Measurements from ENCODE around the gene ADAM11.
A peak's percentile ranks its signal among the peaks of the same experiment; 100 is the strongest.

Gene ADAM11

DNA sequence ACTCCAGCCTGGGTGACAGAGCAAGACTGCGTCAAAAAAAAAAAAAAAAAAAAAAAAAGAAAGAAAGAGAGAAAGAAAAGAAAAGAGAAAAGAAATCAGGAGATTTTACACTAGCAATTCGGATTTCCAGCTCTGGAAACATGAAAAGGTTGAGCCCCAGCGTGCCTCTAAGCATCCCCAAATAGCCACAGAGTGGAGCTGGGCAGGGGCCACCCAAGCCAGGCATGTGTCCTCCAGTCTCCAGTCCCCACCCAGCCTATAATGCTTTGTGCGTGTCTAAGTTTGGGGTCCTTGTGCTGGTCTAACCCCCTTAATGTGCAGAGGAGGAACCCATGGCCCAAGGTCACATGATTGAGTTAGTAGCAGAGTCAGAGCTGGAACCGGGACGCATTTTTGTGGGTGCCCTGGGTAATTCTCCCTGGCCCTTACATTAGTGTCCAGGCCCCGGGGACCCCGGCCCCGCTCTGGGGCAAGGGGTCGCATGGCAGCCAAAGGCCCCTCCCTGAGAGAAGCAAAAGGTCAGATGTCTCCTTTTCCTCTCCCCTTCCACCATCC lies 19.9 kb downstream of the ADAM11 start:
- TF ChIP-seq GATA3 (IDR thresholded peaks at IDR 0.05; ENCODE audit: low read depth, low read length) (no peak), GATA2 (IDR thresholded peaks at IDR 0.05; ENCODE audit: low read depth, low read length) (no peak)

DNA sequence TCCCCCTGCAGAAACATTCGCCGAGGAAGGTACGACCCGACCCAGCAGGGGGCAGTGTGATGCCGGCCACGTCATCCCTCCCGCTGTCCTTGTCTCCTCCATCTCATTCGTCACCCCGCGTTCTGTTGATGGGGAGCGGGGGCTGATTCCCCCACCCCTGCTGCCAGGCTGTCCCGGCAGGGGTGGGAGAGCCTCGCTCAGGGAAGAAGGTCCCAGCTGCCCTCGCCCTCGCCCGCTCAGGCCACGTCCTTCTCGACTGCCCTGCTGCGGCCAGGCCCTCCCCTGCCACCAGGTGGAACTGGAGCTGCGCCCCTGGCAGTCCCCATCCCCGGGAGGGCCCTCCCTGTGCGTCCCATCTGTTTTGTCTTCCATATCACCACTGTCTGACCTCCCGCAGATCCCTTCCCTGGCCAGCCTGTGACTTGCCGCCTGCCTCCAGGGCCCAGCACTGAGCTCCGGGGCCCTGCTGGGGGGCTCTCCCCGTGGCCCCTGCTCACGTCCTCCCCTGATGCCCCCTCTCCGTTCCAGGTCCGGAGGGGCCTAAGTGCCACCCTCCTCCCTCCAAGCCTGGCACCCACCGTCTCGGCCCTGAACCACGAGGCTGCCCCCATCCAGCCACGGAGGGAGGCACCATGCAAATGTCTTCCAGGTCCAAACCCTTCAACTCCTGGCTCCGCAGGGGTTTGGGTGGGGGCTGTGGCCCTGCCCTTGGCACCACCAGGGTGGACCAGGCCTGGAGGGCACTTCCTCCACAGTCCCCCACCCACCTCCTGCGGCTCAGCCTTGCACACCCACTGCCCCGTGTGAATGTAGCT lies 20.6 kb downstream of the ADAM11 start:
- TF ChIP-seq GATA2 (IDR thresholded peaks at IDR 0.05; ENCODE audit: low read depth, low read length) = peak; percentile 95
- TF ChIP-seq GATA3 (IDR thresholded peaks at IDR 0.05; ENCODE audit: low read depth, low read length) = no peak

DNA sequence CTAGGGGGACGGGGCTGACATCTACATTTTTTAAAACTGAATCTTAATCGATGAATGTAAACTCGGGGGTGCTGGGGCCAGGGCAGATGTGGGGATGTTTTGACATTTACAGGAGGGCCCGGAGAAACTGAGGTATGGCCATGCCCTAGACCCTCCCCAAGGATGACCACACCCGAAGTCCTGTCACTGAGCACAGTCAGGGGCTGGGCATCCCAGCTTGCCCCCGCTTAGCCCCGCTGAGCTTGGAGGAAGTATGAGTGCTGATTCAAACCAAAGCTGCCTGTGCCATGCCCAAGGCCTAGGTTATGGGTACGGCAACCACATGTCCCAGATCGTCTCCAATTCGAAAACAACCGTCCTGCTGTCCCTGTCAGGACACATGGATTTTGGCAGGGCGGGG lies 21.4 kb downstream of the ADAM11 start:
- no peak for TF ChIP-seq GATA2 (IDR thresholded peaks at IDR 0.05; ENCODE audit: low read depth, low read length)
- TF ChIP-seq GATA3 (IDR thresholded peaks at IDR 0.05; ENCODE audit: low read depth, low read length) = no peak

DNA sequence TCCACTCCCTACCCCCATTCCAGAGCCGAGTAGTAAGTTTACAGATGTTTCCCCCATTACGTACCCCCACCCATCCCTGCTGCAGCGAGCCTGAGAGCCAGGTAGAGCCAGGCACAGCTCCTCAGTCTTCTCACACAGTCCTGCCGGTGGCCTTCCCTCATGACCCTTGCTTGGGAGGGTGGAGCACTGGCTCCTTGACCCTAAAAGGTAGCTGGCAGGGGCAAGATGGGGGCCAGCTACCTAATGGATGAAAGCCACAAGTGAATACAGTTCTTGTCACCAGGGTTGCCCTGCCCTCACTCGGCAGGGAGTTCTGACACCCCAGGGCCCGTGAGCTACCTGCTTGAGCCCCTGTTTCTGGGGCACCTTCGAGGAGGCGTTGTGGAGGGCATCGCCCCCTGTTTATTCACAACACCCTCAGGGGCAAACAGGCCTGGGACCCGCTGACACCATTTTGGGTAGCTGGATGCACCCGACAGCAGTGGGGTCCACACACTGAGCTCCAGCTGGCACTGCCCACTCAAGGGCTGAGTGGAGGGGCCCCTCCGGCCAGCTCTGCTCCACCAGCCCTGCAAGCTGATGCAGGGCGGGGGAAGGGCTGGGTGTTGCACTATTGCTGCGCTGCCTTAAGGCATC lies 22.2 kb downstream of the ADAM11 start:
- TF ChIP-seq GATA2 (IDR thresholded peaks at IDR 0.05; ENCODE audit: low read depth, low read length) (no peak), GATA3 (IDR thresholded peaks at IDR 0.05; ENCODE audit: low read depth, low read length) (no peak)

DNA sequence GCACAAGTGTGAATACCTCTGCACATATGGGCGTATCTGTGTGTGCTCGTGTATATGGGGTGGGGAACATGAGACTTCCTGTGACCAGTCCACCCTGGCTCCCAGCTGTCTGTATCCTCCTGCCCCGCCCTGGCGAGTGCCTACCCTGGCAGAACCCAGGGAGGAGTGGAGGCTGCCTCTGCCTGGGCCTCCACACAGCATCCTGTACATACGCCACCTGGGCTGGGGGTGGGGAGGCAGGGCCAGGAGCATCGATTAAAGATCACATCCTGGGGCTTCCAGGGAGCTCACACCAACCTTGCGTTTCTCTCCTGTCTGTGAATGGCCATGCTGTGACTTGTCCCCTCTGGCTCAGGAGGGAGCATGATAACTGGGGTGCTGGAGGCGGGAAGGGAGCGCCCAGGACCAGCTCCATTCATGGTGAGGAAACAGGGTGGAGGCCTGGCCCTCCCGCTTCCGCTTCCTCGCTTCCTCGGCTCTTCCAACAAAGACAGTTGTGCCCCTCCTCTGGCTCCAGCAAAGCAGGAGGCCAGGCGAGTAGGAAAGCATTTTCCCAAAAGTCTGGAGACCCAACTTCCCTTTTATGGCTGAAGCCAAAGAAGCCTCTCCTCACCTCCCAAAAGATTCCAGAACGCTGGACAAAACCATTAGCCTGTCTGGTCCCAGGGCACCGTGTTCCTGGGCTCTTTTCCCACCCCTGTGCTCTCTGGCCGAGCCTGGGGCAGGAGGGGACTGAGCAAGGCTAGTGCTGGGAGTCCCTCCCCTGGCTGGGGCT lies 22.9 kb downstream of the ADAM11 start:
- no peak for TF ChIP-seq GATA2 (IDR thresholded peaks at IDR 0.05; ENCODE audit: low read depth, low read length)
- TF ChIP-seq GATA3 (IDR thresholded peaks at IDR 0.05; ENCODE audit: low read depth, low read length) = no peak

DNA sequence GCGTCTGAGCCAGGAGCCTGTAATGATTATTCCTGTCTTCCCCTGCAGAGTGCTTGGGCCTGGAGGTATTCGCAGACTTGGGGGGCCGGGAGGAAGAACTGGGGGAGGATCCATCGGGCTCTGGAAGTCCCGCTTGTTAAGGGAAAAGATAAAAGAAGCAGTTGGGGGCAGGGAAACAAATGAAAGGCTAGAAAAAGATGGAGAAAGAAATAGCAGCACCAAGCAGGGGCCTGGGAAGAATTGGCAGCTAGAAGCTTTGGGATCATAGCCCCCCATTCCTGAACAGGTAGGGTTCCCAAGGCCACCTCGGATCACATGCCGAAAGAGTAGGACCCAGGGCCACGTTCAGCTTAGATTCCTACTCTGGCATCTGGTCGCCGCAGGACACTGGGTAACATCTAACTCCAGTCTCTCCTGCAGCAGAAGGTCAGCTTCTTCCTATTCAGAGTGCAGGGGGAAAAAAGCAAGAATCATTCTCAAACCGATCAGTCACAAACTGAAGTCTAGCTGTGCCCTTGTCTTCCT lies 23.6 kb downstream of the ADAM11 start:
- TF ChIP-seq GATA2 (IDR thresholded peaks at IDR 0.05; ENCODE audit: low read depth, low read length) (no peak), GATA3 (IDR thresholded peaks at IDR 0.05; ENCODE audit: low read depth, low read length) (no peak)

DNA sequence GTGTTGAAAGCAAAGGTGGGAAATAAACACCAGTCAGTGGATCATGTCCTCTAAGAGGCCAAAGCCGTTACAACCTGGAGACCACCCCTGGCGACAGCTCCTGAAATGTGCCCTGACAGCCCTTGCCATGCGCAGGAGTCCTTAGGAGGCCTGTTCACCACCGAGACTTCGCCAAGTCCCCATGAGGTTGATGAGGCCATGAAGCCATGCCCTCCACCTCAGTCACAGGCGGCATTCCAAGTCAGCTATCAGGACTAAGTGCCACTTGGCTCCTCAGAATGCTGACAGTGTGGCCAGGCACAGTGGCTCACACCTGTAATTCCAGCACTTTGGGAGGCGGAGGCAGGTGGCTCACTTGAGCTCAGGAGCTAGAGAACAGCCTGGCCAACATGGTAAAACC lies 27.1 kb downstream of the ADAM11 start:
- no peak for TF ChIP-seq GATA2 (IDR thresholded peaks at IDR 0.05; ENCODE audit: low read depth, low read length)
- no peak for TF ChIP-seq GATA3 (IDR thresholded peaks at IDR 0.05; ENCODE audit: low read depth, low read length)

DNA sequence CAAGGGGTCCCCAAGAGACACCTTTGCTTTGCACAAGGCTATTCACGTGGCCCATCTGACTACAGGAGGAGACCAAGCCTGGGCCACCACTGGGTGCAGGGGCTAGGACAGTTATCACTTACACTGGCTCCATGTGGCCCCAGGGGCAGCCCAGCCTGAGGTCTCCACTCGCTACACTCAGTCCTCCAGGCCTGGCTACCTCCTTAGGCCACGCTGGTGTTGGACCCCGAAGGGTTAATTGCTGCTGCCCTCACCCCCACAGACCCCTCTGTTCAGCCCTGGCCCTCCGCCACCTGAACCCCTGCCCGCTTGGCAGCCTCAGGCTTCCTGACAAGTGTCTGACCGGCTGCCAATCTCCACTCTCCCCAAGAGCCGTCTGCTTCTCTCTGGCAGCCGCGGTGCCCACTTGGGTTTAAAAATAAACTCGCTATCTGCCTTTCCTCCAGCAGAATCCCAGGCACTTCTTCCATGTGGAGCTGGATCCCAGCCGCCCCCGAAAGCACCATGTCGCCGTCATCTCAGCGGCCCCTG lies 27.8 kb downstream of the ADAM11 start:
- TF ChIP-seq GATA2 (IDR thresholded peaks at IDR 0.05; ENCODE audit: low read depth, low read length) = no peak
- no peak for TF ChIP-seq GATA3 (IDR thresholded peaks at IDR 0.05; ENCODE audit: low read depth, low read length)

DNA sequence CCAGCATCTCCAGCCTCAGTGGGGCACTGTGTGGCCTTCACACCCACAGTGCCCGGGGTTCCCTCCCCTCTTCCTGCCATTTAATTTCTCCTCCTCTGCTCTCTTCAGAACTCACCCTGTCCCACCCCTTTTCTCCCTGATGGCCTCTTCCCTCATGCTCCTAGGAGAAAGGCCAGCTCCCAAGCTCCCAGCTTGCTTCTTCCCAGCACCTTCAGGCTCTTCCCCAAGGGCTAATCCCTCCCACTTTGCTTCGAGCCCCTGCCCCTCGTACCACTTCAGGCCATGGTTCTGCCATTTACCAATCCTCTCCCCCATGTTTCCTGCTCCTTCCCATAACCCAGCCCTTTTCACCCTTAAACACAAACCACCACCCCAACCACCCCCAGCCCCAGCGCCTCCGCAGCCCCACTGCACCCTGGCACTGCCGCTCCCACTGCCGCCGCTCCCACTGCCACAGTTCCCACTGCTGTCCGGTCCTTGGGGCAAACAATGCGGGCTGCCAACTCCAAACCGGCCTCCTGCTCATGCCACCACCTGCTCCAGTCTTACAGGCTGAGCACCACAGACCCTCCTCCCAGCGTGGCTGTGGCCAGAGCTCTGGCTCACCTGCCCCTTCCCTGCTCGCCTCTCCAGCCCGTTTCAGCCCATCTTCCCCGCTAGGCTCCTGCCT lies 28.6 kb downstream of the ADAM11 start:
- TF ChIP-seq GATA2 (IDR thresholded peaks at IDR 0.05; ENCODE audit: low read depth, low read length) (no peak), GATA3 (IDR thresholded peaks at IDR 0.05; ENCODE audit: low read depth, low read length) (no peak)

DNA sequence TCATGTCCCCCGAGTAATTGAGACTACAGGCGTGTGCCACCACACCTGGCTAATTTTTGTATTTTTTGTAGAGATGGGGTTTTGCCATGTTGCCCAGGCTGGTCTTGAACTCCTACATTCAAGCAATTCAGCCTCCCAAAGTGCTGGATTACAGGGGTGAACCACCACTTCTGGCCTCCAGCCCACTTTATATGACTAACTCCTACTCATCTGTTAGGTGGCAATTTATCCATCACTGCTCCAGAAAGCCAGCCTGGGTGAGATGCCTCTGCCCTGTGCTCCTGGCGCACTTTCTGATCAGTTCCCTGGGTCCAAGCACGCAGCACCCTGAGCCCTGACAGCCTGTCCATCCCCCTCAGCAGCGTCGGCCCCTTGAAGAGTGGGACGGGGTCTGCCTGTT lies 29.4 kb downstream of the ADAM11 start:
- TF ChIP-seq GATA2 (IDR thresholded peaks at IDR 0.05; ENCODE audit: low read depth, low read length) (no peak), GATA3 (IDR thresholded peaks at IDR 0.05; ENCODE audit: low read depth, low read length) (no peak)

DNA sequence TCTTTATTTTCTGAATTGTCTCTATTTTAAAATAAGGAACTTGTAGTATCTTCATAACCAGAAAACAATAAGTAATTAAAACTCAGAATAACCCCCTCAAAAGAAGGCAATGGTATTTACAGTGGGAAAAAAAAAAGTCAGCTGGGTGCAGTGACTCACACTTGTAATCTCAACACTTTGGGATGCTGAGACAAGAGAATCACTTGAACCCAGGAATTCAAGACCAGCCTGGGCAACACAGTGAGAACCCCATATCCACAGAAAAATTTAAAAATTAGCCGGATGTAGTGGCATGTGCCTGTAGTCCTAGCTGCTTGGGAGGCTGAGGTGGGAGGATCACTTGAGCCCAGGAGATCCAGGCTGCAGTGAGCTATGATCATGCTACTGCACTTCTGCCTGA lies 33.5 kb downstream of the ADAM11 start:
- TF ChIP-seq GATA2 (IDR thresholded peaks at IDR 0.05; ENCODE audit: low read depth, low read length) (no peak), GATA3 (IDR thresholded peaks at IDR 0.05; ENCODE audit: low read depth, low read length) (no peak)

DNA sequence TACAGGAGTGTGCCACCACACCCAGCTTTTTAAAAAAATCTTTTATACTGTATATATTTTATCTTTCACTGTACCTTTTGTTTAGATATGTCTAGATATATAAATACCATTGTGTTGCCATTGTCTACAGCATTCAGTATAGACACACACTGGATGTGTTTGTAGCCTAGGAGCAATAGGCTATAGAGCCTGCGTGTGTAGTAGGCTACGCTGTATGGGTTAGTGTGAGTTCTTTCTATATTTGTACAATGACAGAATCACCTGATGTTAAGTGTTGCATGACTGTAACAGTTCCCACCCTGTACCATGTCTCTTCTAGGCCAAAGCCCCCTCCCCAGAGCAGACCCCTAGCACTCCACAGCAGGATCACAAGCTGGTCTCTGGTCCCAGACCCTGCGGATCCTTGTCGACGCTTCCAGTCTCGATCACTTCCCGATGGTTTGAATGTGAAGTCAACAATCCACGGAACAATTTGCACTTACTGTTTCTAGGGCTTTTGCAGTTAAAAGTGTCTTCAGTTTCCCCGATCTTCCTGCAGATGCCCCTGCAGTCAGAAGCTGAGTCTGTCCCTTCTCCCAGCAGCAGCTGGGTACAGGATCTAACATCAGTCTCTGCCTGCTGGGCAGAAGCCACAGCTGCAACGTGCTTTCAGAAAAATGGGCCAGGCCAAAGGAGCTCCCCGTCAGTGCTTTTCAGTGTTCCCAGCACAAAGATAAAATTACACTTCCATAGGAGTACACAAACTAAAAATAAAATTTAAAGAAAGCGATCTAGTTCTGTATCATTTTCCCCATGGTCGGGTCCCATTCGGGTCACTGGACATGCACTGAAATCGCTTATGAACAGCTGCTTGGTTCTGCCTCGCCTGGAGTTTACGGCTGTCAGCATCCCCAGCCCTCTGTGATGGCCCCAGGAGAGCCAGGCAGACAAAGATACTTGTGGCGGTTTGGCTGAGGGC lies 35.4 kb downstream of the ADAM11 start:
- TF ChIP-seq GATA3 (IDR thresholded peaks at IDR 0.05; ENCODE audit: low read depth, low read length) (no peak), GATA2 (IDR thresholded peaks at IDR 0.05; ENCODE audit: low read depth, low read length) (no peak)

Data from SH-SY5Y (cell line).